Measurements from ENCODE around the gene FAM72A.
"Not testable (repeated sequence)": the region's sequence is repeated elsewhere in the genome, so short reads cannot be mapped to it uniquely, and the experiment has no call there.

- TF ChIP-seq CTCF, POLR2A (IDR thresholded peaks at IDR 0.05): not testable (repeated sequence)
Measured at GRCh38 chr1:206218285-206218684, 15.6 kb upstream of the FAM72A start.
